GM12878 (cell line): ENCODE data around the gene MANEAL.
"Not testable (repeated sequence)": the region's sequence is repeated elsewhere in the genome, so short reads cannot be mapped to it uniquely, and the experiment has no call there.

ENCODE experiments used
- CBFB ChIP-seq: IDR thresholded peaks from 2 replicates; pipeline ENCODE4 v1.6.1; 2016; ENCODE audit warnings: antibody characterized with exemption, low read depth
- CTCF ChIP-seq, 3 experiments: IDR thresholded peaks in 2 of 3; conservative IDR thresholded peaks in 1 of 3; 2 replicates each; pipeline ENCODE4 v1.5.1; 2011; ENCODE audit warnings: low read depth in 3 of 3, low read length in 3 of 3, mild to moderate bottlenecking in 3 of 3, control low read depth in 2 of 3, moderate library complexity in 2 of 3, inconsistent platforms in 1 of 3, mixed read lengths in 1 of 3; ENCODE audit not compliant: control insufficient read depth in 2 of 3, insufficient read depth in 1 of 3; ENCODE audit errors: extremely low read depth in 1 of 3
- POLR2A ChIP-seq: IDR thresholded peaks from 2 replicates; pipeline ENCODE4 v1.6.1; 2011; ENCODE audit warnings: low read depth, mild to moderate bottlenecking, low read length
- REST ChIP-seq: IDR thresholded peaks from 2 replicates; pipeline ENCODE4 v1.6.1; 2012; ENCODE audit warnings: mild to moderate bottlenecking, low read depth, low read length
- YY1 ChIP-seq: IDR thresholded peaks from 2 replicates; pipeline ENCODE4 v1.6.1; 2011; ENCODE audit warnings: low read depth, mild to moderate bottlenecking, low read length

GRCh38 chr1:37771440-37771839, 22.2 kb upstream of the MANEAL start:
- TF ChIP-seq POLR2A; CTCF (IDR thresholded peaks at IDR 0.05 in 2 of 3, conservative IDR thresholded peaks at IDR 0.05 in 1 of 3; ENCODE audit: control insufficient read depth in 2 of 3, extremely low read depth in 1 of 3, insufficient read depth in 1 of 3, low read depth in 3 of 3, low read length in 3 of 3); CBFB; YY1; REST: not testable (repeated sequence)
